Activated CD4-positive, CD25-positive, alpha-beta regulatory T cell treated with anti-CD3 and anti-CD28 coated beads, Interleukin-2, amount 50 U/mL, for 24 hours (primary cell): Measurements from ENCODE around the gene ZNF616.
"Not testable (repeated sequence)": the region's sequence is repeated elsewhere in the genome, so short reads cannot be mapped to it uniquely, and the experiment has no call there.

ENCODE experiments used
- ATAC-seq, 2 donors: fragments of 150-1000 bp; cut with Tn5 transposase; one replicate each; pipeline ENCODE4 v1.10.0; 2021; ENCODE audit warnings: mild to moderate bottlenecking in 1 of 2, moderate library complexity in 1 of 2

Gene ZNF616

GRCh38 chr19:52102782-52103181, 37.0 kb downstream of the ZNF616 start:
- ATAC-seq: no peak

- ATAC-seq: no peak
Observed at GRCh38 chr19:52101866-52102562, 37.7 kb downstream of the ZNF616 start.

- ATAC-seq: no peak
Observed at GRCh38 chr19:52099497-52100138, 40.1 kb downstream of the ZNF616 start.

- ATAC-seq: not testable (repeated sequence)
Observed at GRCh38 chr19:52096416-52096815, 43.3 kb downstream of the ZNF616 start.

- ATAC-seq: peak; percentile 99
Observed at GRCh38 chr19:52095172-52096014, 44.3 kb downstream of the ZNF616 start, which contains the start of gene ZNF841. ZNF841 (minus strand) TSS chr19:52095765; CDS start chr19:52084801, 10,964 bp downstream.

- no peak for ATAC-seq
Observed at GRCh38 chr19:52094526-52095130, 45.1 kb downstream of the ZNF616 start.

- no peak for ATAC-seq
Observed at GRCh38 chr19:52086481-52086880, 53.3 kb downstream of the ZNF616 start.

GRCh38 chr19:52070496-52070895, 69.2 kb downstream of the ZNF616 start:
- ATAC-seq: no peak

GRCh38 chr19:52069653-52070052, 70.1 kb downstream of the ZNF616 start:
- ATAC-seq: no peak

- no peak for ATAC-seq
Observed at GRCh38 chr19:52066258-52066863, 73.4 kb downstream of the ZNF616 start.

- ATAC-seq: no peak
Observed at GRCh38 chr19:52065399-52065798, 74.3 kb downstream of the ZNF616 start.
